ENCODE data around the gene KLHL8. TPM values are rescaled to one million over a fixed set of nuclear protein-coding genes. Genes with fewer than 3 reads are reported as not detected.
A peak's percentile ranks its signal among the peaks of the same experiment; 100 is the strongest.

Gene KLHL8
- total and polyA plus RNA-seq, 7 donors, result 5.1 to 33.8 (median 18.4) TPM

DNA sequence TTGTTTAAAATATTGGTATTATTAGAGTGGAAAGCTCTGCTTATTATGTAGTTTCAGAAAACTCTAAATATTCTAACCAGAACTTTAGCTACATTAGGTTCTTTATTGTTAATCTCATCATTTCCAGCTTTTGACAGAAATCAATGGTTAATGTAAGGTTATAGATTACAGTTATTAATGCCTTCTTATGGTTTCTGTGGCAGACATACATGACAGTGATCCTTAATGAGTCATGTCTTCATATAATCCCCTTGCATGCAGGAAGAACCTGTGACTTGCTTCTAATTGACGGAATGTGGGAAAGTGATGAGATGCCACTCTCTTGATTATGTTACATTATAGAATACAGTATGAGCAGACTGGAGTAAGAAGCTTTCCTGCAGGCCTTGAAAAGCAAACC, 23.5 kb downstream of the KLHL8 start:
- TF ChIP-seq, protein P1, sequence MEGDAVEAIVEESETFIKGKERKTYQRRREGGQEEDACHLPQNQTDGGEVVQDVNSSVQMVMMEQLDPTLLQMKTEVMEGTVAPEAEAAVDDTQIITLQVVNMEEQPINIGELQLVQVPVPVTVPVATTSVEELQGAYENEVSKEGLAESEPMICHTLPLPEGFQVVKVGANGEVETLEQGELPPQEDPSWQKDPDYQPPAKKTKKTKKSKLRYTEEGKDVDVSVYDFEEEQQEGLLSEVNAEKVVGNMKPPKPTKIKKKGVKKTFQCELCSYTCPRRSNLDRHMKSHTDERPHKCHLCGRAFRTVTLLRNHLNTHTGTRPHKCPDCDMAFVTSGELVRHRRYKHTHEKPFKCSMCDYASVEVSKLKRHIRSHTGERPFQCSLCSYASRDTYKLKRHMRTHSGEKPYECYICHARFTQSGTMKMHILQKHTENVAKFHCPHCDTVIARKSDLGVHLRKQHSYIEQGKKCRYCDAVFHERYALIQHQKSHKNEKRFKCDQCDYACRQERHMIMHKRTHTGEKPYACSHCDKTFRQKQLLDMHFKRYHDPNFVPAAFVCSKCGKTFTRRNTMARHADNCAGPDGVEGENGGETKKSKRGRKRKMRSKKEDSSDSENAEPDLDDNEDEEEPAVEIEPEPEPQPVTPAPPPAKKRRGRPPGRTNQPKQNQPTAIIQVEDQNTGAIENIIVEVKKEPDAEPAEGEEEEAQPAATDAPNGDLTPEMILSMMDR (IDR thresholded peaks at IDR 0.05), result no peak
- H3K4me3 ChIP-seq, result no peak overlapping the region
- no peak for DNase-seq
- peaks cover 28% of the 10 kb centered on the region for H3K4me1 ChIP-seq
- no peak for ATAC-seq
- no peak overlapping the region for H3K27ac ChIP-seq
- H3K9me3 ChIP-seq, result no peaks in the 10 kb centered on the region
- 81 to 100% (median 81%) methylated on average over 1 of the region's 1 CpG for WGBS, 3 donors
- intact Hi-C loops (cut with DNase I), result no loop called here
- no peaks in the 10 kb centered on the region for H3K27me3 ChIP-seq (ENCODE audit: insufficient read depth in 3 of 3, low read length in 2 of 3)
- H3K36me3 ChIP-seq (ENCODE audit: insufficient read depth in 1 of 2, low read depth in 1 of 2), result no peaks in the 10 kb centered on the region

DNA sequence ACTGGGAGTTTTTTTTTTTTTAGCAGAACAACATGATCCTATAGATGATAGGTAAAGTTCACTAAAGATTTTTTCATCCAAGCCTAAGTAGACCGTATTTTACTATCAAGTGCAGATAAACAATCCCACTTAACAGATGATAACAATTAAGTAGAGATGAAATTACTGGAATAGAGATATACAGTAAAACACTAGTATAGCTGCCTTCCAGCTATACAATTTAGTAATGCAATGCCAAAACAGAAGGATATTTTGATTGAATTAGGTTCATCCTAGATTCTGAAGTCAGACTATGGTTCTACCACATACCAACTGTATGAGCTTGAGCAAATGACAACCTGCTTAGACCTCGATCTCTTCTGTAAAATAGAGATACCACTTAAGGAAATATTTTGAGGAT, 24.3 kb downstream of the KLHL8 start:
- H3K9me3 ChIP-seq, result no peaks in the 10 kb centered on the region

DNA sequence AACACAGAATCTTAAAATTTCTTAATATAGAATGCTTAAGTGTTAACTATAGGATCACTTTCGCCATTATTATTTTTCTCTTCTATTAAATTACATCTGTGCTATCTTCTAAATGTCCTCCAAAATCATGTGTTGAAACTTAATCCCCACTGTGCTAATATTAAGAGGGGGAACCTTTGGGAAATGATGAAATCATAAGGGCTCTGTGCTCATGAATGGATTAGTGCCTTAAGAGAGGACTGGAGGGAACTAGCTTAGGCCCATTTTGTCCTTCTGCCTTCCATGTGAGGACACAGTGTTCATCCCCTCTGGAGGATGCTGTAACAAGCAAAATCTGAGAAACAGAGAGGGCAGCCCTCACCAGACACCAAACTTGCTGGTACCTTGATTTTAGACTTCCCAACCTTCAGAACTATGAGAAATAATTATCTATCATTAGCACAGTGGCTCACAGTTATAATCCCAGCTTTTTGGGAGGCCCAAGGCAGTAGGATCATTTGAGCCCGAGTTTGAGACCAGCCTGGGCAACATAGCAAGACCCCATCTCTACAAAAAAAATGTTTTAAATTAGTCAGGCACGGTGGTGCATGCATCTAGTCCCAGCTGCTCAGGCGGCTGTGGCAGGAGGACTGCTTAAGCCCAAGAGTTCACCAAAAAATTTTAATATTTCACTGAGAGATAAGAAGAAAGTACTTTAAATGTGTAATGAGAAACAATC, 26.3 kb downstream of the KLHL8 start:
- Histone ChIP-seq H3K9me3 (no peaks in the 10 kb centered on the region), H3K27me3 (ENCODE audit: insufficient read depth in 3 of 3, low read length in 2 of 3) (no peaks in the 10 kb centered on the region), H3K4me3 (no peak overlapping the region), H3K4me1 (peaks cover 25% of the 10 kb centered on the region), H3K27ac (no peak overlapping the region), H3K36me3 (ENCODE audit: insufficient read depth in 1 of 2, low read depth in 1 of 2) (no peaks in the 10 kb centered on the region)
- ATAC-seq (peak in 2 of 4 donors; percentile 76 to 81), DNase-seq (no peak)
- WGBS, 3 donors, result 77 to 93% (median 79%) methylated on average over 4 of the region's 4 CpGs
- TF ChIP-seq, protein P1 (IDR thresholded peaks at IDR 0.05), result no peak
- intact Hi-C loops (cut with DNase I), result no loop called here

More for the DNA sequence above, 24.3 kb downstream of the KLHL8 start:
- no peak overlapping the region for H3K27ac ChIP-seq
- TF ChIP-seq, protein P1 (IDR thresholded peaks at IDR 0.05), result no peak
- no peaks in the 10 kb centered on the region for H3K27me3 ChIP-seq (ENCODE audit: insufficient read depth in 3 of 3, low read length in 2 of 3)
- intact Hi-C loops (cut with DNase I), result no loop called here
- no peak overlapping the region for H3K4me3 ChIP-seq
- ATAC-seq, result no peak
- no peak for DNase-seq
- H3K36me3 ChIP-seq (ENCODE audit: insufficient read depth in 1 of 2, low read depth in 1 of 2), result no peaks in the 10 kb centered on the region
- peaks cover 28% of the 10 kb centered on the region for H3K4me1 ChIP-seq
- WGBS, 3 donors, result 92 to 93% (median 93%) methylated on average over 2 of the region's 2 CpGs

DNA sequence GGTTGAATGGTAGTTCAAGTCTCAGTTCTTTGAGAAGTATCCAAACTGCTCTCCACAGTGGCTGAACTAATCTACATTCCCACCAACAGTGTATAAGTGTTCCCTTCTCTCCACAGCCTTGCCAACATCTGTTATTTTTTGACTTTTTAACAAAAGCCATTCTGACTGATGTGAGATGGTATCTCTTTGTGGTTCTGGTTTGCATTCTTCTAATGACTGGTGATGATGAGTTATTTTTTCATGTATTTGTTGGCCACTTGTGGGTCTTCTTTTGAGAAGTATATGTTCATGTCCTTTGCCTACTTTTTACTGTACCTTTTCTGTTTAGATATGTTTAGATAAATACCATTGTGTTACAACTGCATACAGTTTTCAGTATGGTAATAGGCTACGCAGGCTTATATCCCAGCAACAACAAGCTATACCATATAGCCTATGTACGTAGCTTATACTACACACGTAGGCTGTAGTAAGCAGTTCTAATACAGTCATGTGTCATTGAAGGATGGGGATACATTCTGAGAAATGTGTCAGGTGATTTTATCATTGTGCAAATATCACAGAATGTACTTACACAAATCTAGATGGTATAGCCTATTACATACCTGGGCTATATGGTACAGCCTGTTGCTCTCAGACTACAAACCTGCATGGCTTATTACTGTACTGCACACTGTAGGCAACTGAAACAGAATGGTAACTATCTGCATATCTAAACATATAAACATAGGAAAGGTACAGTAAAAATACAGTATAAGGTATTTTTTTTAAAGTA, 28.1 kb downstream of the KLHL8 start:
- ATAC-seq (no peak), DNase-seq (no peak)
- TF ChIP-seq, protein P1 (IDR thresholded peaks at IDR 0.05), result no peak
- 98% methylated on average over 3 of the region's 3 CpGs for WGBS, 3 donors
- Histone ChIP-seq H3K27ac (no peak overlapping the region), H3K36me3 (ENCODE audit: insufficient read depth in 1 of 2, low read depth in 1 of 2) (no peaks in the 10 kb centered on the region), H3K4me3 (no peak overlapping the region), H3K9me3 (no peaks in the 10 kb centered on the region), H3K27me3 (ENCODE audit: insufficient read depth in 3 of 3, low read length in 2 of 3) (no peaks in the 10 kb centered on the region), H3K4me1 (peaks cover 30% of the 10 kb centered on the region)
- intact Hi-C loops (cut with DNase I), result no loop called here
